Activated CD4-positive, alpha-beta T cell treated with anti-CD3 and anti-CD28 coated beads for 48 hours (primary cell): ENCODE results near the gene MTA3.
"Not testable (repeated sequence)": the region's sequence is repeated elsewhere in the genome, so short reads cannot be mapped to it uniquely, and the experiment has no call there.

Source experiments
- DNase-seq: peaks from one replicate; pipeline ENCODE4 v3.0.0-alpha.2; 2020

MTA3 gene

GRCh38 chr2:42675815-42676214 lies 107.4 kb downstream of the MTA3 start:
- no peak for DNase-seq

GRCh38 chr2:42685303-42685702 lies 116.9 kb downstream of the MTA3 start:
- no peak for DNase-seq

GRCh38 chr2:42693013-42693615 lies 124.7 kb downstream of the MTA3 start:
- no peak for DNase-seq

GRCh38 chr2:42693688-42694479 lies 125.5 kb downstream of the MTA3 start:
- DNase-seq, result no peak

- no peak for DNase-seq
Observed at GRCh38 chr2:42696987-42697386, 128.6 kb downstream of the MTA3 start.

GRCh38 chr2:42698940-42699339 lies 130.5 kb downstream of the MTA3 start:
- no peak for DNase-seq

GRCh38 chr2:42706836-42707235 lies 138.4 kb downstream of the MTA3 start:
- no peak for DNase-seq

- no peak for DNase-seq
Observed at GRCh38 chr2:42708179-42708578, 139.7 kb downstream of the MTA3 start.

- no peak for DNase-seq
Observed at GRCh38 chr2:42711896-42712295, 143.5 kb downstream of the MTA3 start.

GRCh38 chr2:42712934-42713333 lies 144.5 kb downstream of the MTA3 start:
- DNase-seq, result no peak

- DNase-seq, result no peak
Observed at GRCh38 chr2:42713920-42714319, 145.5 kb downstream of the MTA3 start.

GRCh38 chr2:42714686-42715085 lies 146.3 kb downstream of the MTA3 start:
- no peak for DNase-seq

GRCh38 chr2:42721898-42722297 lies 153.5 kb downstream of the MTA3 start:
- DNase-seq, result no peak

GRCh38 chr2:42722320-42723190 lies 154.1 kb downstream of the MTA3 start:
- DNase-seq, result peak; percentile 55

- DNase-seq, result no peak
Observed at GRCh38 chr2:42723465-42723864, 155.0 kb downstream of the MTA3 start.

- DNase-seq, result no peak
Observed at GRCh38 chr2:42724886-42725285, 156.5 kb downstream of the MTA3 start.

GRCh38 chr2:42725657-42726056 lies 157.2 kb downstream of the MTA3 start:
- no peak for DNase-seq

- no peak for DNase-seq
Observed at GRCh38 chr2:42726680-42727079, 158.2 kb downstream of the MTA3 start.

GRCh38 chr2:42731316-42731715 lies 162.9 kb downstream of the MTA3 start:
- not testable (repeated sequence) for DNase-seq

GRCh38 chr2:42733852-42734251 lies 165.4 kb downstream of the MTA3 start:
- DNase-seq, result no peak

- DNase-seq, result no peak
Observed at GRCh38 chr2:42736598-42737322, 168.3 kb downstream of the MTA3 start.

GRCh38 chr2:42741140-42741539 lies 172.7 kb downstream of the MTA3 start:
- DNase-seq, result no peak
